HepG2 (cell line): ENCODE results near the gene NUDT1. TPM values are rescaled to one million over a fixed set of nuclear protein-coding genes. Genes with fewer than 3 reads are reported as not detected.

Source experiments
- ATAC-seq: fragments of 200-7000 bp; cut with Tn5 transposase; 3 replicates; pipeline ENCODE4 v1.9.1; 2020; ENCODE audit warnings: mild to moderate bottlenecking, moderate library complexity
- BruUV-seq: library from RNA; stranded (reverse); fragments of 400-500 nt; replicated peaks from 2 replicates; lab custom pipeline; 2021; lab: Mats Ljungman, UMichigan
- CTCF ChIA-PET: fragments of 300-600 bp; formaldehyde crosslinking; extraction: SDS; loops from one replicate; lab custom pipeline; 2021; ENCODE audit warnings: low total read pairs, inconsistent platforms, low intra/inter-chr PET ratio; lab: Yijun Ruan, JAX
- POLR2A ChIA-PET: fragments of 350-600 bp; sonication (Branson Sonifier 250); formaldehyde crosslinking; loops from one replicate; lab custom pipeline; 2020; ENCODE audit warnings: antibody characterized with exemption, inconsistent platforms; lab: Yijun Ruan, JAX
- DNase-seq: peaks from one replicate; pipeline ENCODE4 v3.0.0-alpha.2; 2015; ENCODE audit warnings: low spot score
- FAIRE-seq: peaks from 3 replicates; lab custom pipeline; 2011; peaks lifted over from hg19 to GRCh38; lab: Jason Lieb, UNC
- H2AFZ ChIP-seq: one replicate; pipeline ENCODE4 v1.6.1; 2011; ENCODE audit warnings: low read length, inconsistent platforms
- H3K27ac ChIP-seq: fragments of 300-600 bp; 3 replicates; pipeline ENCODE4 v1.8.0; 2011; ENCODE audit warnings: mixed run types, mild to moderate bottlenecking, mixed read lengths, low read length, inconsistent platforms; ENCODE audit not compliant: insufficient read depth; ENCODE audit errors: extremely low read length
- H3K27me3 ChIP-seq, 2 experiments: fragments of 200-600 bp in 1 of 2; 2 replicates in 1 of 2; 3 replicates in 1 of 2; pipeline versions ENCODE4 v1.6.0 to v1.8.0; 2011; ENCODE audit warnings: low read length in 2 of 2, mild to moderate bottlenecking in 2 of 2, moderate library complexity in 2 of 2, inconsistent platforms in 1 of 2; ENCODE audit not compliant: insufficient read depth in 2 of 2, control insufficient read depth in 1 of 2
- H3K36me3 ChIP-seq, 2 experiments: fragments of 200-600 bp in 1 of 2; replicated peaks in 1 of 2; 2 replicates in 1 of 2; 3 replicates in 1 of 2; pipeline versions ENCODE4 v1.5.1 to v1.8.0; 2011; ENCODE audit warnings: low read length in 2 of 2, inconsistent platforms in 1 of 2; ENCODE audit not compliant: insufficient read depth in 2 of 2, control insufficient read depth in 1 of 2
- H3K4me1 ChIP-seq: 2 replicates; pipeline ENCODE4 v1.5.1; 2012; ENCODE audit warnings: low read length, inconsistent platforms; ENCODE audit not compliant: insufficient read depth
- H3K4me2 ChIP-seq: 2 replicates; pipeline ENCODE4 v1.6.0; 2011; ENCODE audit warnings: low read depth, low read length, inconsistent platforms
- H3K4me3 ChIP-seq, 3 experiments: fragments of 200-600 bp in 1 of 3; sonication (generic), shearing (Covaris generic) in 1 of 3; replicated peaks in 1 of 3; 2 replicates each; pipeline ENCODE4 v1.5.1; 2011 to 2016; ENCODE audit warnings: low read length in 3 of 3, inconsistent platforms in 2 of 3, low read depth in 2 of 3, mild to moderate bottlenecking in 2 of 3, control low read depth in 1 of 3, mixed read lengths in 1 of 3; ENCODE audit not compliant: insufficient read depth in 1 of 3
- H3K79me2 ChIP-seq: one replicate; pipeline ENCODE4 v1.6.1; 2011; ENCODE audit warnings: low read length, inconsistent platforms; ENCODE audit not compliant: insufficient read depth
- H3K9ac ChIP-seq: 2 replicates; pipeline ENCODE4 v1.6.0; 2011; ENCODE audit warnings: mild to moderate bottlenecking, low read depth, low read length, inconsistent platforms; ENCODE audit not compliant: insufficient read depth
- H3K9me3 ChIP-seq: 2 replicates; pipeline ENCODE4 v1.5.1; 2012; ENCODE audit warnings: mild to moderate bottlenecking, low read length
- H4K20me1 ChIP-seq: 2 replicates; pipeline ENCODE4 v1.6.0; 2011; ENCODE audit warnings: inconsistent platforms, mild to moderate bottlenecking, low read length, moderate library complexity; ENCODE audit not compliant: insufficient read depth
- ESRRA ChIP-seq: sonication (generic); formaldehyde crosslinking; IDR thresholded peaks from 2 replicates; pipeline ENCODE4 v1.5.1; 2020; ENCODE audit warnings: mild to moderate bottlenecking, low read depth, missing genetic modification reagents
- GLI4 ChIP-seq: sonication (generic); formaldehyde crosslinking; IDR thresholded peaks from 2 replicates; pipeline ENCODE4 v1.5.1; 2020; ENCODE audit warnings: missing genetic modification reagents, mild to moderate bottlenecking, moderate library complexity, borderline replicate concordance
- HOXA7 ChIP-seq: sonication (generic); formaldehyde crosslinking; IDR thresholded peaks from 2 replicates; pipeline ENCODE4 v1.8.1; 2022; ENCODE audit warnings: mild to moderate bottlenecking, missing genetic modification reagents, moderate library complexity
- MAF1 ChIP-seq: sonication (generic); formaldehyde crosslinking; IDR thresholded peaks from 2 replicates; pipeline ENCODE4 v1.5.0; 2020; ENCODE audit warnings: missing genetic modification reagents, borderline replicate concordance
- ONECUT2 ChIP-seq: sonication (generic); formaldehyde crosslinking; IDR thresholded peaks from 2 replicates; pipeline ENCODE4 v1.4.0; 2020; ENCODE audit warnings: missing genetic modification reagents
- PAF1 ChIP-seq: IDR thresholded peaks from 2 replicates; pipeline ENCODE4 v1.6.1; 2016; ENCODE audit warnings: missing genetic modification reagents, missing compliant biosample characterization
- POLR2G ChIP-seq: fragments of 200-400 bp; formaldehyde crosslinking; IDR thresholded peaks from 2 replicates; pipeline ENCODE4 v1.6.1; 2018; ENCODE audit warnings: mild to moderate bottlenecking, low read depth, low read length, moderate library complexity
- RAD21 ChIP-seq: fragments of 450-650 bp; formaldehyde crosslinking; IDR thresholded peaks from 2 replicates; pipeline ENCODE4 v1.5.0; 2020; ENCODE audit warnings: mild to moderate bottlenecking
- RBFOX2 ChIP-seq: fragments of 200-400 bp; formaldehyde crosslinking; IDR thresholded peaks from 2 replicates; pipeline ENCODE4 v1.6.1; 2017; ENCODE audit warnings: low read depth, mild to moderate bottlenecking, low read length
- TAF15 ChIP-seq: fragments of 200-400 bp; formaldehyde crosslinking; IDR thresholded peaks from one replicate; pipeline ENCODE4 v1.6.1; 2018; ENCODE audit warnings: mild to moderate bottlenecking, low read depth, low read length; ENCODE audit not compliant: poor library complexity, severe bottlenecking
- ZBTB25 ChIP-seq: IDR thresholded peaks from 2 replicates; pipeline ENCODE4 v1.6.1; 2018; ENCODE audit warnings: missing genetic modification reagents
- ZFP62 ChIP-seq: sonication (generic); formaldehyde crosslinking; IDR thresholded peaks from 2 replicates; pipeline ENCODE4 v1.4.0; 2020; ENCODE audit warnings: missing genetic modification reagents
- ZNF160 ChIP-seq: sonication (generic); formaldehyde crosslinking; IDR thresholded peaks from 2 replicates; pipeline ENCODE4 v1.8.0; 2022; ENCODE audit warnings: mild to moderate bottlenecking, inconsistent platforms, missing genetic modification reagents
- ZNF441 ChIP-seq: sonication (generic); formaldehyde crosslinking; IDR thresholded peaks from 2 replicates; pipeline ENCODE4 v1.7.0; 2021; ENCODE audit warnings: missing genetic modification reagents, borderline replicate concordance
- ZNF616 ChIP-seq: sonication (generic); formaldehyde crosslinking; IDR thresholded peaks from 2 replicates; pipeline ENCODE4 v1.5.0; 2020; ENCODE audit warnings: low read depth, mild to moderate bottlenecking, missing genetic modification reagents
- ZNF713 ChIP-seq: sonication (generic); formaldehyde crosslinking; IDR thresholded peaks from 2 replicates; pipeline ENCODE4 v1.4.0; 2020; ENCODE audit warnings: mild to moderate bottlenecking, missing genetic modification reagents
- ZSCAN21 ChIP-seq: sonication (generic); formaldehyde crosslinking; IDR thresholded peaks from 2 replicates; pipeline ENCODE4 v1.8.0; 2022; ENCODE audit warnings: mild to moderate bottlenecking, missing genetic modification reagents, moderate library complexity, borderline replicate concordance
- WGBS: methylation state at CpG from one replicate; pipeline ENCODE4 v1.1.6; 2017; ENCODE audit warnings: low lambda C conversion rate; 5-methylcytosine and 5-hydroxymethylcytosine counted together
- in situ Hi-C: cut with HindIII; loops from 2 replicates; pipeline ENCODE4 v1.10.0; 2017; ENCODE audit warnings: low pct_unique_long_range_greater_than_20kb; ENCODE audit not compliant: extremely low pct_ligation_motif_present
- intact Hi-C: fragments of 100-400 bp; cut with micrococcal nuclease; formaldehyde crosslinking; loops from one replicate; pipeline ENCODE4 v1.10.0; 2022; ENCODE audit not compliant: unreplicated experiment
- polyA plus RNA-seq, 8 experiments: library from polyadenylated mRNA; depleted of rRNA in 3 of 8; stranded (reverse) in 7 of 8; unstranded in 1 of 8; fragments of >200 nt; fragmentation: Illumina TruSeq in 4 of 8; extraction: Trizol in 4 of 8; gene quantifications; 2 replicates each; pipeline versions ENCODE4 v1.2.1 to v1.2.3, GENCODE V29; 2011 to 2016; ENCODE audit warnings: low read depth in 4 of 8, missing spikeins in 1 of 8, mixed read lengths in 1 of 8; ENCODE audit not compliant: insufficient read depth in 1 of 8
- total RNA-seq, 5 experiments: library from RNA; depleted of rRNA; stranded (reverse); fragments of >200 nt; fragmentation: Illumina TruSeq; extraction: Trizol; gene quantifications; 2 replicates each; pipeline ENCODE4 v1.2.3, GENCODE V29; 2016; ENCODE audit warnings: low read depth in 1 of 5
- TF ChIP-seq, protein P1 (sequence below): sonication (generic); formaldehyde crosslinking; IDR thresholded peaks from 2 replicates; pipeline ENCODE4 v1.4.0; 2020; ENCODE audit warnings: missing genetic modification reagents
- TF ChIP-seq, protein P2 (sequence below): sonication (generic); formaldehyde crosslinking; IDR thresholded peaks from 2 replicates; pipeline ENCODE4 v1.5.1; 2020; ENCODE audit warnings: missing genetic modification reagents, mild to moderate bottlenecking, borderline replicate concordance

Gene NUDT1
- total and polyA plus RNA-seq, 2 of the 13 experiments (the other 11 are each of a cell fraction or from before 2014, with no cell fraction given) = 9.1 to 26.8 TPM

DNA sequence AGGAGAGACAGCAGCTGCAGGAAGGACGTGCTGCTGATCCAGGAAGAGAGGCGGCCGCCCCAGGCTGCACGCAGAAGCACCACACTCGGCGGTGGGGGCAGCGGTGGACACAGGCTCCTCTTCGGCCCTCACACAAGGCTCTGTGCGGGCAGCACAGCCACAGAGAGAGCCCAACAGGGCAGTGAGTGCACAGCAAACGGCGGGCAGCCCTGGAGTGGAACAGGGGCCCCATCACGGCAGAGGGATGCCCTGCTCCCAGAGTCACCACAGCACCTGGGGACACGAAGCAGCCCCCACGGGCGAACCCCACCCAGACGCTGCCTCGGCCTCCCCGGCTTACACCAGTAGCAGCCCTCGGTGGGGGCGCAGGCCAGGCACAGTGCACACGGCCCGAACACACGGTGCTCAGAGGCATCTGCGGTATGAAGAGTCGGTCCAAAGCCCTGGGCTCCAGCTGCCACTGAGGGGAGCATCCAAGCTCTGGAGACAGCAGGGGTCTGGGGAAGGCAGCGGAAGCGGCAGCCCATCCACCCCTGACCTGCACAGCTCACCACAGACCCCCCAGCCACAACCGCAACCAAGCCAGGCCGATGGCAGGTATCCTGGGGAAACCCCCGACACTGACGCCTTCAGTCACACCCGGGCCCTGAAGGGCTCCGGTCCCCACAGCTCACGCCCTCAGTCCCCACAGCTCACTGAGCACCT lies 16.8 kb downstream of the NUDT1 start:
- no peak overlapping the region for H3K4me3 ChIP-seq
- FAIRE-seq (no peak), DNase-seq (no peak), ATAC-seq (no peak)
- no peak overlapping the region for H2AFZ ChIP-seq
- BruUV-seq = no TSS peak
- H3K9ac ChIP-seq = no peak overlapping the region
- 99% methylated on average over 10 of the region's 34 CpGs for WGBS
- H3K4me2 ChIP-seq = no peak overlapping the region
- ChIA-PET CTCF (no interaction called here), POLR2A (no interaction called here)
- in situ Hi-C loops = loop anchor here (10.0 kb wide), 1 partner anchor 46 kb away; no protein-coding TSS in a partner anchor
- H3K27ac ChIP-seq = no peak overlapping the region
- TF ChIP-seq ESRRA (no peak), RAD21 (CRISPR knock-in tag) (no peak), RBFOX2 (no peak), ZSCAN21 (CRISPR knock-in tag) (no peak), POLR2G (no peak), GLI4 (CRISPR knock-in tag) (no peak), ZNF441 (CRISPR knock-in tag) (no peak), MAF1 (CRISPR knock-in tag) (no peak), PAF1 (no peak), ZNF616 (CRISPR knock-in tag) (no peak), ZNF160 (CRISPR knock-in tag) (no peak), TAF15 (no peak), ZNF713 (CRISPR knock-in tag) (no peak), ONECUT2 (CRISPR knock-in tag) (no peak), ZBTB25 (CRISPR knock-in tag) (no peak), ZFP62 (CRISPR knock-in tag) (no peak), HOXA7 (no peak)
- TF ChIP-seq, protein P1, sequence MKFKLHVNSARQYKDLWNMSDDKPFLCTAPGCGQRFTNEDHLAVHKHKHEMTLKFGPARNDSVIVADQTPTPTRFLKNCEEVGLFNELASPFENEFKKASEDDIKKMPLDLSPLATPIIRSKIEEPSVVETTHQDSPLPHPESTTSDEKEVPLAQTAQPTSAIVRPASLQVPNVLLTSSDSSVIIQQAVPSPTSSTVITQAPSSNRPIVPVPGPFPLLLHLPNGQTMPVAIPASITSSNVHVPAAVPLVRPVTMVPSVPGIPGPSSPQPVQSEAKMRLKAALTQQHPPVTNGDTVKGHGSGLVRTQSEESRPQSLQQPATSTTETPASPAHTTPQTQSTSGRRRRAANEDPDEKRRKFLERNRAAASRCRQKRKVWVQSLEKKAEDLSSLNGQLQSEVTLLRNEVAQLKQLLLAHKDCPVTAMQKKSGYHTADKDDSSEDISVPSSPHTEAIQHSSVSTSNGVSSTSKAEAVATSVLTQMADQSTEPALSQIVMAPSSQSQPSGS (CRISPR knock-in tag) = no peak
- TF ChIP-seq, protein P2, sequence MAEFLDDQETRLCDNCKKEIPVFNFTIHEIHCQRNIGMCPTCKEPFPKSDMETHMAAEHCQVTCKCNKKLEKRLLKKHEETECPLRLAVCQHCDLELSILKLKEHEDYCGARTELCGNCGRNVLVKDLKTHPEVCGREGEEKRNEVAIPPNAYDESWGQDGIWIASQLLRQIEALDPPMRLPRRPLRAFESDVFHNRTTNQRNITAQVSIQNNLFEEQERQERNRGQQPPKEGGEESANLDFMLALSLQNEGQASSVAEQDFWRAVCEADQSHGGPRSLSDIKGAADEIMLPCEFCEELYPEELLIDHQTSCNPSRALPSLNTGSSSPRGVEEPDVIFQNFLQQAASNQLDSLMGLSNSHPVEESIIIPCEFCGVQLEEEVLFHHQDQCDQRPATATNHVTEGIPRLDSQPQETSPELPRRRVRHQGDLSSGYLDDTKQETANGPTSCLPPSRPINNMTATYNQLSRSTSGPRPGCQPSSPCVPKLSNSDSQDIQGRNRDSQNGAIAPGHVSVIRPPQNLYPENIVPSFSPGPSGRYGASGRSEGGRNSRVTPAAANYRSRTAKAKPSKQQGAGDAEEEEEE (CRISPR knock-in tag) = no peak
- TF ChIP-seq, all 625 proteins: peak for 0
- Histone ChIP-seq H3K36me3 (peaks cover 6 to 38% of the 10 kb centered on the region in 2 experiments; a peak in 3 of 5 replicates), H4K20me1 (no peaks in the 10 kb centered on the region), H3K4me1 (no peaks in the 10 kb centered on the region), H3K79me2 (no peaks in the 10 kb centered on the region), H3K27me3 (no peaks in the 10 kb centered on the region), H3K9me3 (no peaks in the 10 kb centered on the region)
- intact Hi-C loops = no loop called here
